CD4-positive, alpha-beta memory T cell (primary cell): ENCODE results near the gene CPNE4. TPM values are rescaled to one million over a fixed set of nuclear protein-coding genes. Genes with fewer than 3 reads are reported as not detected.
"Not testable (repeated sequence)": the region's sequence is repeated elsewhere in the genome, so short reads cannot be mapped to it uniquely, and the experiment has no call there.

Experiments used
- CTCF ChIA-PET: fragments of 350-600 bp; sonication (Branson Sonifier 250); formaldehyde crosslinking; loops from one replicate; lab custom pipeline; 2021; ENCODE audit warnings: inconsistent platforms; ENCODE audit not compliant: partially characterized antibody; lab: Charles Lee
- POLR2A ChIA-PET: fragments of 350-600 bp; sonication (Branson Sonifier 250); formaldehyde crosslinking; loops from one replicate; lab custom pipeline; 2021; ENCODE audit not compliant: partially characterized antibody; lab: Charles Lee
- DNase-seq, 5 donors: peaks; one replicate each; pipeline versions ENCODE4 v3.0.0 to v3.0.0-alpha.2; 2020 to 2022; ENCODE audit warnings: mixed read lengths in 1 of 5
- H3K27ac ChIP-seq: one replicate; pipeline ENCODE4 v1.7.0; 2013; ENCODE audit warnings: low read depth, low read length
- H3K27me3 ChIP-seq: 2 replicates; pipeline ENCODE4 v1.7.0; 2013; ENCODE audit warnings: mild to moderate bottlenecking, low read length, moderate library complexity; ENCODE audit not compliant: insufficient read depth
- H3K36me3 ChIP-seq: 2 replicates; pipeline ENCODE4 v1.7.0; 2013; ENCODE audit warnings: mild to moderate bottlenecking, low read length, moderate library complexity; ENCODE audit not compliant: insufficient read depth
- H3K4me1 ChIP-seq: 2 replicates; pipeline ENCODE4 v1.7.0; 2013; ENCODE audit warnings: mild to moderate bottlenecking, low read length, moderate library complexity; ENCODE audit not compliant: insufficient read depth
- H3K4me3 ChIP-seq, 2 donors: one replicate each; pipeline ENCODE4 v1.7.0; 2013; ENCODE audit warnings: low read length in 2 of 2, mild to moderate bottlenecking in 1 of 2
- H3K9me3 ChIP-seq, 2 donors: one replicate each; pipeline ENCODE4 v1.7.0; 2013; ENCODE audit warnings: low read length in 2 of 2, control low read depth in 1 of 2; ENCODE audit not compliant: control insufficient read depth in 1 of 2
- H3K27ac Mint-ChIP-seq, 7 donors: one replicate each; pipeline ENCODE4 v1.8.0; 2020 to 2021; ENCODE audit warnings: mixed read lengths in 7 of 7, mild to moderate bottlenecking in 6 of 7, inconsistent platforms in 3 of 7, moderate library complexity in 3 of 7
- H3K27me3 Mint-ChIP-seq, 2 donors: one replicate each; pipeline ENCODE4 v1.8.0; 2020 to 2021; ENCODE audit warnings: mixed read lengths in 2 of 2
- H3K36me3 Mint-ChIP-seq, 2 donors: one replicate each; pipeline ENCODE4 v1.8.0; 2020 to 2021; ENCODE audit warnings: mixed read lengths in 2 of 2, inconsistent platforms in 1 of 2, mild to moderate bottlenecking in 1 of 2
- H3K4me1 Mint-ChIP-seq, 4 donors: one replicate each; pipeline ENCODE4 v1.8.0; 2020 to 2021; ENCODE audit warnings: mixed read lengths in 4 of 4, mild to moderate bottlenecking in 1 of 4
- H3K4me3 Mint-ChIP-seq, 8 donors: one replicate each; pipeline ENCODE4 v1.8.0; 2020 to 2021; ENCODE audit warnings: mixed read lengths in 8 of 8, mild to moderate bottlenecking in 7 of 8, moderate library complexity in 6 of 8, inconsistent platforms in 3 of 8
- H3K9me3 Mint-ChIP-seq, 8 donors: one replicate each; pipeline ENCODE4 v1.8.0; 2020 to 2021; ENCODE audit warnings: mixed read lengths in 8 of 8, mild to moderate bottlenecking in 5 of 8, inconsistent platforms in 3 of 8, moderate library complexity in 1 of 8
- intact Hi-C: fragments of 100-400 bp; cut with micrococcal nuclease; formaldehyde crosslinking; loops from one replicate; pipeline ENCODE4 v1.15.1; 2023
- polyA plus RNA-seq, 2 donors: library from polyadenylated mRNA; unstranded; fragments of 300-500 nt; fragmentation: Illumina TruSeq; gene quantifications; one replicate each; pipeline ENCODE4 v1.2.3, GENCODE V29; 2021
- total RNA-seq, 2 experiments: library from RNA; stranded (reverse); gene quantifications; one replicate each; pipeline ENCODE4 v1.2.3, GENCODE V29; 2021

Gene CPNE4
- total and polyA plus RNA-seq, 4 experiments from 2014 or later: not detected

DNA sequence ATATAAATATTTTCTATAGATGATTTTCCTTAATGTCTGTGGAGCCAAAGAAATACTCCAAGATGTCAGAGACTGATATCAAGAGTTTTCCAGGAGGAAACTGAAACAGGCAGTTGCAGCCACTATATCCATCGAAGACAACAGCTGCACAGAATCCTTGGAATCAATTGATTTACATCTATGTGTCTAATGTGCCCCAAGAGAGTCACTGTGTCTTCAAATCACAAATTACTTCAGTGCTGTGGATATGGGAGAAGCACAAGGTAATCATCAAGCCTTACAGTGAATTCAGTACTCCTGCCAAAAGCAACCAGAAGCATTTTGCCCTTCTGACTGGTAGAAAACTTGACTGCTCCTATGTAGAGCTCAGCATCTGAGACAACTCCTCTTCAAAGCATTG lies 51.1 kb downstream of the CPNE4 start:
- Mint-ChIP-seq H3K4me3 (no peak overlapping the region), H3K27me3 (peaks cover 0 to 6% of the 10 kb centered on the region in 2 donors), H3K27ac (no peak overlapping the region), H3K9me3 (peaks cover 0 to 13% (median 5%) of the 10 kb centered on the region in 8 donors), H3K36me3 (no peaks in the 10 kb centered on the region), H3K4me1 (no peaks in the 10 kb centered on the region)
- H3K4me1 ChIP-seq: no peaks in the 10 kb centered on the region
- CTCF ChIA-PET: interaction anchor here (1.2 kb wide), 1 partner anchor 23 kb away, joined by 3 read pairs; no protein-coding TSS in a partner anchor
- H3K4me3 ChIP-seq: no peak overlapping the region
- POLR2A ChIA-PET: no interaction called here
- DNase-seq: no peak
- intact Hi-C loops: no loop called here
- no peaks in the 10 kb centered on the region for H3K27me3 ChIP-seq
- H3K9me3 ChIP-seq: no peaks in the 10 kb centered on the region
- H3K36me3 ChIP-seq: no peaks in the 10 kb centered on the region
- no peak overlapping the region for H3K27ac ChIP-seq

DNA sequence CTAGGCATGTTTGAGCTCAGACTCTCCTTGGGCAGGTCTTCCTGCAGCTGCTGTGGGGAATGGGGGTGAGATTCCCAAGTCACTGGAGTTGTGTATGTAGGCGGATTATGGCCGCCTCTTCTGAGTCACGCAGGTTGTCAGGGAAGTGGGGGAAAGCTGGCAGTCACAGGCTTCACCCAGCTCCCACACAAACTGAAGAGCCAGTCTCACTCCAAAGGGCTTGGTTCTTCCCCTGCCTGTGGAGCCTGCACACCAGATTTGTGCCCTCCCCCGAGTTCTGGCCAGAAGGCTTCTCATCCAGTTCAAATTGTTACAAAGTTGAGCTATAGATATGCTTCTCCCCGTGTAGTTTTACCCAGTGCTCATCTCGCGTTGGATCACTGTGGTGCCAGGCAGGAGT lies 53.5 kb downstream of the CPNE4 start:
- no peaks in the 10 kb centered on the region for H3K36me3 Mint-ChIP-seq
- H3K4me1 Mint-ChIP-seq: no peaks in the 10 kb centered on the region

DNA sequence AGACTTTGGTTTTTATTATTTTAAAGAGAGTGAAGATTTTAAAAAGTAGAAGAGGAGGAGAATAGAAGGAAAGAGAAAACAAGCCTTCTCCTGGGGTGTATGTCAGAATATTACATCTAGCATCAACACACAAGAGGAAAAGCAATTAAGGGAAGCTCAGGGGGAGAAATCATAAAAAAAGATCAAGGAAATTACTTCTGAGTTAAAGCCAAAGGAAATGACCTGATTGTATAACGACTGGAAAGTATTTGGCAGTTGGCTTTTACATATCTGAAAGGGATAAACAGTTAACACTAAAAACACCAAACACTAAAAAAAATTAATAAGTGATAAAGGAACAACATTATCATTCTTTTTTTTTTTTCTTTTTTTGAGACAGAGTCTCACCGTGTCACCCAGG lies 58.4 kb downstream of the CPNE4 start:
- ChIA-PET POLR2A (no interaction called here), CTCF (no interaction called here)
- H3K4me1 ChIP-seq: no peaks in the 10 kb centered on the region
- Mint-ChIP-seq H3K27ac (no peak overlapping the region), H3K9me3 (peaks cover 0 to 13% (median 5%) of the 10 kb centered on the region in 8 donors), H3K36me3 (no peaks in the 10 kb centered on the region), H3K4me3 (no peak overlapping the region), H3K27me3 (no peaks in the 10 kb centered on the region), H3K4me1 (no peaks in the 10 kb centered on the region)
- DNase-seq: no peak
- no peaks in the 10 kb centered on the region for H3K27me3 ChIP-seq
- no peaks in the 10 kb centered on the region for H3K36me3 ChIP-seq
- no peak overlapping the region for H3K4me3 ChIP-seq
- intact Hi-C loops: no loop called here
- H3K27ac ChIP-seq: no peak overlapping the region
- no peaks in the 10 kb centered on the region for H3K9me3 ChIP-seq

More for the DNA sequence above, 53.5 kb downstream of the CPNE4 start:
- Histone ChIP-seq H3K9me3 (no peaks in the 10 kb centered on the region), H3K4me3 (no peak overlapping the region), H3K27ac (no peak overlapping the region), H3K36me3 (no peaks in the 10 kb centered on the region), H3K4me1 (no peaks in the 10 kb centered on the region), H3K27me3 (no peaks in the 10 kb centered on the region)
- intact Hi-C loops: no loop called here
- H3K27me3 Mint-ChIP-seq: peaks cover 0 to 2% of the 10 kb centered on the region in 2 donors
- POLR2A ChIA-PET: no interaction called here
- peaks cover 0 to 13% (median 5%) of the 10 kb centered on the region in 8 donors for H3K9me3 Mint-ChIP-seq
- CTCF ChIA-PET: no interaction called here
- no peak overlapping the region for H3K27ac Mint-ChIP-seq
- DNase-seq: no peak
- no peak overlapping the region for H3K4me3 Mint-ChIP-seq

DNA sequence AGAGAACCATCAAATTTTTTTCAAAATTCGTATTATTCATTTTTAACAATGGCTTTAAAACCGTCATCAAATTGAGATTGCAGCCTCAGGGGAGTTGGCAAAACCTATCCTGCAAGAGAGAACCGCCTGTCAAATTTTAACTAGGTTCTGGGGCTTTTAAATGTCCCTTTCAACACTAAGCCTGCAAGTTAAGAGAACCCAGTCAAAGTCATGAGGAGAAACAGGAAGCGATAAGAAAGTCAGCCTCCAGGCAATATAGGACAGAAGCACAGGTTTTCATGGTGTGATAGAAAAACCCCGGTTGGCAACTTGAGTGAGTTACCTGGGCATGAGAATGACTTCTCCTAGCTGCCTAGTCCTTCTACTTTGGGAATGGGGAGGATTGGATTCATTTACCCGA lies 59.8 kb downstream of the CPNE4 start:
- Mint-ChIP-seq H3K27ac (no peak overlapping the region), H3K36me3 (no peaks in the 10 kb centered on the region), H3K4me3 (no peak overlapping the region), H3K4me1 (no peaks in the 10 kb centered on the region), H3K27me3 (no peaks in the 10 kb centered on the region), H3K9me3 (peaks cover 0 to 7% (median under 1%) of the 10 kb centered on the region in 8 donors)
- no peaks in the 10 kb centered on the region for H3K4me1 ChIP-seq
- DNase-seq: no peak
- intact Hi-C loops: no loop called here
- no peaks in the 10 kb centered on the region for H3K27me3 ChIP-seq
- ChIA-PET CTCF (no interaction called here), POLR2A (no interaction called here)
- no peaks in the 10 kb centered on the region for H3K9me3 ChIP-seq
- no peak overlapping the region for H3K27ac ChIP-seq
- H3K36me3 ChIP-seq: no peaks in the 10 kb centered on the region
- no peak overlapping the region for H3K4me3 ChIP-seq

DNA sequence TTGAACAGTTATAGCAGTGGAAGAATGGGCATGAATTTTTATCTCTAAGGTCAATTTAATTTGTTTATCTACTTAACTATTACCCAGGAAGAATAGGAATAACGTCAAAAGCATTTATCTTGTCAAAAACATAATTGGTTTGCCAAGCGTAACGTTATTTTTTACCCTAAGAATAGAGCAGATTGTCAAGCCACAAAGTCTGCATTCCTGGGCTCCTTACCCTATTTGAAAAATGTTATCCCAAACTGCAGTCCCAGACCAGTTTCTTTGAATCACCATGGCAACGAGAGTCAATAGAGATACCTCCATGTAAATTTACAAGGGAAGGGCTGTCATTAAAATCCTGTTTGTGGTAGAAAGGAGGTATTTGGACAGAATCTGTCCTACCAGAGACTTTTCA lies 61.1 kb downstream of the CPNE4 start:
- Mint-ChIP-seq H3K27ac (no peak overlapping the region), H3K9me3 (peaks cover 0 to 2% (median 0%) of the 10 kb centered on the region in 8 donors), H3K27me3 (no peaks in the 10 kb centered on the region), H3K4me1 (peaks cover 0 to 1% (median 0%) of the 10 kb centered on the region in 4 donors), H3K4me3 (no peak overlapping the region), H3K36me3 (no peaks in the 10 kb centered on the region)
- no peak for DNase-seq
- no peaks in the 10 kb centered on the region for H3K36me3 ChIP-seq
- CTCF ChIA-PET: no interaction called here
- intact Hi-C loops: no loop called here
- no peaks in the 10 kb centered on the region for H3K4me1 ChIP-seq
- no peak overlapping the region for H3K4me3 ChIP-seq
- no peak overlapping the region for H3K27ac ChIP-seq
- POLR2A ChIA-PET: no interaction called here
- H3K9me3 ChIP-seq: no peaks in the 10 kb centered on the region
- no peaks in the 10 kb centered on the region for H3K27me3 ChIP-seq

DNA sequence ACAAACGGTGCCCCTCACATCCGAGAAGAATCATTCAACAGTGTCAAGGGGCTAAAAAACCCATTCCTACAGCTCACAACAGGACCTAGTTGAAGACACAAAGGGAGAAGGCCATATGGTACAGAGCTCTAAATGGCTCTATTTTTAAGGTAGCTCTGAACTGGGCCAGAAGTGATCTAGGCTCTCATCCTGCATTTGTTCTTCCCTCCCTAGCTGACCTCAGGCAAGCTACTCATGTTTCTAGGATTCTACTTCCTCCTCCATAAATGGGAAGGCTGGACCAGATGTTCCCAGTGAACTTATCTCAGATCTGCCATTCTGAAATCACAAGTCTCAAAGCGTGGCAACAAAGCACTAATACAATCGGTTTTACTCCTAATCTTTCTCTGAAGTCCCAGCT lies 62.3 kb downstream of the CPNE4 start:
- Mint-ChIP-seq H3K27me3 (no peaks in the 10 kb centered on the region), H3K27ac (no peak overlapping the region), H3K4me1 (peaks cover 0 to 1% (median 0%) of the 10 kb centered on the region in 4 donors), H3K36me3 (no peaks in the 10 kb centered on the region), H3K4me3 (no peak overlapping the region), H3K9me3 (no peaks in the 10 kb centered on the region)
- DNase-seq: no peak
- Histone ChIP-seq H3K4me1 (no peaks in the 10 kb centered on the region), H3K27me3 (no peaks in the 10 kb centered on the region), H3K27ac (no peak overlapping the region), H3K36me3 (no peaks in the 10 kb centered on the region), H3K4me3 (no peak overlapping the region), H3K9me3 (no peaks in the 10 kb centered on the region)
- CTCF ChIA-PET: no interaction called here
- intact Hi-C loops: no loop called here
- POLR2A ChIA-PET: no interaction called here

DNA sequence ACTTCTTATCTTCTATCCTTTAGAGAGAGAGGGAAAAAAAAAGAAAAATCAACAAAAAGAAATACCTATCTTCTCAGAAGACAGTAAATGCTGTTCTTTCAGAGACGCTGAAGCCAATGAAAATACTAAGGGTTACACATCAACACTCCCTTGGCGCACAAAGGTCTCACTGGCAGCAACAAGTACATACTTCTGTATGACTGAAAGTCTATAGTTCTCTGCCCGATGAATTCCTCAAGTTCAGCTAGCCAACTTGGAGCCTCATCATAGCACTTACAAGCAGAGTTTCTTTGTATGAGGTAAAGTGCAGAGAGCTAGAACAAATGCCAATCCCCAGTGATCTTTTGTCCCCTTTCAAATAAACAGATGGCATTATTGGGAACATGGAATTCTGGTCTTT lies 62.7 kb downstream of the CPNE4 start:
- Mint-ChIP-seq H3K4me3 (no peak overlapping the region), H3K9me3 (peaks cover 0 to 2% (median 0%) of the 10 kb centered on the region in 8 donors), H3K4me1 (peaks cover 0 to 1% (median 0%) of the 10 kb centered on the region in 4 donors), H3K27me3 (no peaks in the 10 kb centered on the region), H3K27ac (no peak overlapping the region), H3K36me3 (no peaks in the 10 kb centered on the region)
- no peak for DNase-seq
- H3K4me1 ChIP-seq: no peaks in the 10 kb centered on the region
- H3K4me3 ChIP-seq: no peak overlapping the region
- H3K27me3 ChIP-seq: no peaks in the 10 kb centered on the region
- H3K36me3 ChIP-seq: no peaks in the 10 kb centered on the region
- no peaks in the 10 kb centered on the region for H3K9me3 ChIP-seq
- CTCF ChIA-PET: no interaction called here
- intact Hi-C loops: no loop called here
- POLR2A ChIA-PET: no interaction called here
- no peak overlapping the region for H3K27ac ChIP-seq

DNA sequence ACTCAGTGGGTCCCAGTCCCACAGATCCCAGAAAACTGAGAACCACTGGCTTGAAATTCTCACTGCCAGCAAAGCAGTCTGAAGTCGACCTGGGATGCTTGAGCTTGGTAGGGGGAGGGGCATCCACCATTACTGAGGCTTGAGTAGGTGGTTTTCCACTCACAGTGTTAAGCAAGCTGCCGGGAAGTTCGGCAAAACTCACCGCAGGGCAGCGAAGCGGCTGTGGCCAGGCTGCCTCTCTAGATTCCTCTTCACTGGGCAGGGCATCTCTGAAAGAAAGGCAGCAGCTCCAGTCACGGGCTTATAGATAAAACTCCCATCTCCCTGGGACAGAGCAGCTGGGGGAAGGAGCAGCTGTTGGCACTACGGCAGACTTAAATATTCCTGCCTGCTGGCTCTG lies 71.4 kb downstream of the CPNE4 start:
- POLR2A ChIA-PET, H3K27me3 Mint-ChIP-seq, H3K27ac ChIP-seq, H3K27me3 ChIP-seq, H3K27ac Mint-ChIP-seq, H3K4me3 Mint-ChIP-seq, H3K36me3 ChIP-seq, H3K4me1 ChIP-seq, H3K4me3 ChIP-seq, DNase-seq, H3K4me1 Mint-ChIP-seq, H3K36me3 Mint-ChIP-seq, intact Hi-C loops, H3K9me3 ChIP-seq: not testable (repeated sequence)
- CTCF ChIA-PET: interaction anchor here (0.6 kb wide), 1 partner anchor 8 kb away, joined by 3 read pairs; no protein-coding TSS in a partner anchor
- peaks cover 0 to 20% (median 10%) of the 10 kb centered on the region in 8 donors for H3K9me3 Mint-ChIP-seq
